AG04450 (cell line): ENCODE data around the gene IGFALS. TPM values are rescaled to one million over a fixed set of nuclear protein-coding genes. Genes with fewer than 3 reads are reported as not detected.
A peak's percentile ranks its signal among the peaks of the same experiment; 100 is the strongest.

Experiments
- CTCF ChIA-PET: fragments of 300-600, 350-600 bp; formaldehyde crosslinking; extraction: SDS; loops from one replicate; lab custom pipeline; 2022; ENCODE audit warnings: antibody characterized with exemption, inconsistent platforms; lab: Charles Lee
- POLR2A ChIA-PET: fragments of 350-600 bp; formaldehyde crosslinking; extraction: SDS; loops from one replicate; lab custom pipeline; 2021; ENCODE audit warnings: antibody characterized with exemption, inconsistent platforms; lab: Yijun Ruan, JAX
- DNase-seq: peaks from one replicate; pipeline ENCODE4 v3.0.0-alpha.2; 2011; ENCODE audit warnings: low read depth, low spot score
- H3K27ac ChIP-seq: one replicate; pipeline ENCODE4 v1.5.1; 2012; ENCODE audit warnings: low read depth, low read length, control low read depth
- H3K27me3 ChIP-seq: one replicate; pipeline ENCODE4 v1.6.0; 2012; ENCODE audit warnings: low read length; ENCODE audit not compliant: control insufficient read depth, insufficient read depth
- H3K4me3 ChIP-seq: 2 replicates; pipeline ENCODE4 v1.5.1; 2011; ENCODE audit warnings: mild to moderate bottlenecking, low read depth, low read length, control low read depth
- H3K9me3 ChIP-seq: 2 replicates; pipeline ENCODE4 v1.5.1; 2012; ENCODE audit warnings: low read length; ENCODE audit not compliant: control insufficient read depth, insufficient read depth
- CTCF ChIP-seq: IDR thresholded peaks from 2 replicates; pipeline ENCODE4 v1.5.1; 2011; ENCODE audit warnings: low read depth, low read length, control low read depth, inconsistent platforms
- polyA plus RNA-seq: library from polyadenylated mRNA; depleted of rRNA; stranded (reverse); fragments of >200 nt; gene quantifications from 2 replicates; pipeline ENCODE4 v1.2.3, GENCODE V29; 2011

Gene IGFALS
- polyA plus RNA-seq, 1 experiment, result not detected

GRCh38 chr16:1815461-1815860, 22.0 kb upstream of the IGFALS start:
- TF ChIP-seq CTCF, result no peak
- Histone ChIP-seq H3K27ac (no peak overlapping the region), H3K27me3 (no peaks in the 10 kb centered on the region), H3K9me3 (no peaks in the 10 kb centered on the region; the same call in 1 of the 2 replicates), H3K4me3 (no peak overlapping the region)
- POLR2A ChIA-PET, result no interaction called here
- CTCF ChIA-PET, result interaction anchor here (0.6 kb wide), 1 partner anchor 110 kb away, joined by 3 read pairs; no protein-coding TSS in a partner anchor
- DNase-seq, result no peak

- CTCF ChIA-PET, result interaction anchor here (1.2 kb wide), 1 partner anchor 11 kb away, joined by 4 read pairs; no protein-coding TSS in a partner anchor
- H3K9me3 ChIP-seq, result no peaks in the 10 kb centered on the region; the same call in 1 of the 2 replicates
- H3K4me3 ChIP-seq, result peak overlapping the region; percentile 25; the same call in 1 of the 2 replicates
- DNase-seq, result peak; percentile 74
- POLR2A ChIA-PET, result no interaction called here
- H3K27ac ChIP-seq, result peak overlapping the region; percentile 39
- no peaks in the 10 kb centered on the region for H3K27me3 ChIP-seq
- TF ChIP-seq CTCF, result peak; percentile 68
These were observed 19.2 kb upstream of the IGFALS start for GRCh38 chr16:1812732-1813163.

- no peak for TF ChIP-seq CTCF
These were observed 17.0 kb upstream of the IGFALS start for GRCh38 chr16:1810536-1810935.

GRCh38 chr16:1810106-1810505, 16.6 kb upstream of the IGFALS start:
- CTCF ChIA-PET, result interaction anchor here (1.0 kb wide), 1 partner anchor 28 kb away, joined by 3 read pairs; the partner anchor contains the start of genes NUBP2 and SPSB3

More at GRCh38 chr16:1810536-1810935, 17.0 kb upstream of the IGFALS start:
- H3K27ac ChIP-seq, result no peak overlapping the region
- no peak for DNase-seq
- H3K27me3 ChIP-seq, result no peaks in the 10 kb centered on the region
- ChIA-PET POLR2A (no interaction called here), CTCF (interaction anchor here (1.0 kb wide), 1 partner anchor 28 kb away, joined by 3 read pairs; the partner anchor contains the start of genes NUBP2 and SPSB3)
- no peaks in the 10 kb centered on the region; the same call in 1 of the 2 replicates for H3K9me3 ChIP-seq
- H3K4me3 ChIP-seq, result no peak overlapping the region

More at GRCh38 chr16:1810106-1810505, 16.6 kb upstream of the IGFALS start:
- Histone ChIP-seq H3K9me3 (no peaks in the 10 kb centered on the region; the same call in 1 of the 2 replicates), H3K27ac (no peak overlapping the region), H3K4me3 (no peak overlapping the region), H3K27me3 (no peaks in the 10 kb centered on the region)
- POLR2A ChIA-PET, result no interaction called here
- TF ChIP-seq CTCF, result no peak
- DNase-seq, result no peak
